Measurements from ENCODE around the gene PLEKHG1. TPM values are rescaled to one million over a fixed set of nuclear protein-coding genes. Genes with fewer than 3 reads are reported as not detected.

Gene PLEKHG1
- total and polyA plus RNA-seq, 12 donors, result 2.1 to 14.5 (median 7.6) TPM

DNA sequence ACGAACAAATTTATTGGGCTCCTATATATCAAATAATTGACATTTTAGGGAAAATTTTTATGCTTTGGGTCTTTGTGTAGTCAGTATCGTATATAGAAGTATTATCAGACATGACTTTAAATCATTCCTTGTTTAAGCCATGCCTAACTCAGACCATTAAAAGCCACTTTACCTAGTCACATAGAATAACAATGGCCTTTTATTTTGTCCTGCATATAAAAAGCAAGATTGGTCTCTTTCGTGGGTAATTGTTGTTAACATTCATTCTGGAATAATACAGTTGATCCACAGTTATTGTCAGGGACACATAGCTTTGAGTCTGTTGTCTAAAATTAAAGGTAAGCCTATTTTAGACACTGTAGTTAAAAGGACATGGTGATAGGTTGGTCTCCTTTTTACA lies 47.4 kb downstream of the PLEKHG1 start:
- DNase-seq, result no peak
- Histone ChIP-seq H3K9me3 (replicated peaks in 1 of 3) (no peaks in the 10 kb centered on the region), H3K36me3 (replicated peaks in 1 of 2) (no peaks in the 10 kb centered on the region), H3K27me3 (no peaks in the 10 kb centered on the region), H3K27ac (no peak overlapping the region), H3K4me3 (no peak overlapping the region), H3K4me1 (replicated peaks in 1 of 2) (peaks cover 0 to 4% of the 10 kb centered on the region in 2 donors)
- WGBS, 4 donors, result 82 to 91% (median 88%) methylated on average over 3 of the region's 3 CpGs
- TF ChIP-seq CTCF (IDR thresholded peaks at IDR 0.05), result no peak
- TF ChIP-seq POLR2A (IDR thresholded peaks at IDR 0.05), result no peak
- intact Hi-C loops (cut with DNase I), result no loop called here

Other genes with a start within 250 kb of the PLEKHG1 start
- gene IYD, start 230.9 kb upstream of the PLEKHG1 start, total RNA-seq, result under 1 TPM in 2 of 9 donors, not detected in 7; 0.04 to 0.95 TPM
- not detected for gene IYD, start 230.9 kb upstream of the PLEKHG1 start, polyA plus RNA-seq